ENCODE results near the gene ALDH6A1.

GRCh38 chr14:74015963-74016362 lies 68.3 kb downstream of the ALDH6A1 start:
- TF ChIP-seq CTCF (IDR thresholded peaks at IDR 0.05) (no peak), POLR2A (IDR thresholded peaks at IDR 0.05) (no peak)

Data from testis (tissue), 2 donors.